Activated CD4-positive, CD25-positive, alpha-beta regulatory T cell treated with anti-CD3 and anti-CD28 coated beads, Interleukin-2, amount 50 U/mL, for 72 hours (primary cell): ENCODE results near the gene PIEZO1.
"Not testable (repeated sequence)": the region's sequence is repeated elsewhere in the genome, so short reads cannot be mapped to it uniquely, and the experiment has no call there.

Experiments used
- DNase-seq: peaks from one replicate; pipeline ENCODE4 v3.0.0; 2021

The PIEZO1 gene

GRCh38 chr16:88685156-88686061 lies 99.6 kb downstream of the PIEZO1 start:
- DNase-seq, result peak; percentile 61

- DNase-seq, result no peak
These were observed 100.4 kb downstream of the PIEZO1 start for GRCh38 chr16:88684569-88685155.

GRCh38 chr16:88681709-88682451 lies 103.1 kb downstream of the PIEZO1 start:
- DNase-seq, result no peak

GRCh38 chr16:88681084-88681680 lies 103.8 kb downstream of the PIEZO1 start:
- no peak for DNase-seq

GRCh38 chr16:88680554-88681083 lies 104.4 kb downstream of the PIEZO1 start:
- DNase-seq, result no peak

- no peak for DNase-seq
These were observed 106.6 kb downstream of the PIEZO1 start for GRCh38 chr16:88678224-88678979.

GRCh38 chr16:88677721-88678120 lies 107.3 kb downstream of the PIEZO1 start:
- no peak for DNase-seq

- DNase-seq, result no peak
These were observed 108.3 kb downstream of the PIEZO1 start for GRCh38 chr16:88676502-88677242.

GRCh38 chr16:88673716-88674379 lies 111.2 kb downstream of the PIEZO1 start:
- no peak for DNase-seq

- DNase-seq, result no peak
These were observed 112.2 kb downstream of the PIEZO1 start for GRCh38 chr16:88672776-88673175.

- DNase-seq, result no peak
These were observed 113.2 kb downstream of the PIEZO1 start for GRCh38 chr16:88671806-88672205.

- no peak for DNase-seq
These were observed 115.0 kb downstream of the PIEZO1 start for GRCh38 chr16:88669980-88670379.

- DNase-seq, result not testable (repeated sequence)
These were observed 115.5 kb downstream of the PIEZO1 start for GRCh38 chr16:88669493-88669892.

GRCh38 chr16:88667461-88667860 lies 117.6 kb downstream of the PIEZO1 start:
- DNase-seq, result no peak

- no peak for DNase-seq
These were observed 119.5 kb downstream of the PIEZO1 start for GRCh38 chr16:88665570-88665969.
